Tibial nerve (tissue), 3 donors: ENCODE results near the gene SLC4A7.

ENCODE experiments used
- CTCF ChIP-seq, 5 experiments: fragments of 200-600 bp in 3 of 5; fragments of 450-650 bp in 2 of 5; sonication (generic) in 3 of 5; IDR thresholded peaks; one replicate each; pipeline ENCODE4 v1.5.1; 2016 to 2019; ENCODE audit warnings: antibody characterized with exemption in 5 of 5, mild to moderate bottlenecking in 3 of 5, moderate library complexity in 2 of 5
- POLR2A ChIP-seq, 2 donors: fragments of 450-650 bp; IDR thresholded peaks; one replicate each; pipeline ENCODE4 v1.6.1; 2017; ENCODE audit warnings: antibody characterized with exemption in 2 of 2, mild to moderate bottlenecking in 2 of 2, moderate library complexity in 2 of 2

GRCh38 chr3:27486336-27486735 lies 2.2 kb upstream of the SLC4A7 start:
- no peak for TF ChIP-seq CTCF (IDR thresholded peaks at IDR 0.05)
- no peak for TF ChIP-seq POLR2A (IDR thresholded peaks at IDR 0.05)
